ENCODE results near the gene IGFN1.

DNA sequence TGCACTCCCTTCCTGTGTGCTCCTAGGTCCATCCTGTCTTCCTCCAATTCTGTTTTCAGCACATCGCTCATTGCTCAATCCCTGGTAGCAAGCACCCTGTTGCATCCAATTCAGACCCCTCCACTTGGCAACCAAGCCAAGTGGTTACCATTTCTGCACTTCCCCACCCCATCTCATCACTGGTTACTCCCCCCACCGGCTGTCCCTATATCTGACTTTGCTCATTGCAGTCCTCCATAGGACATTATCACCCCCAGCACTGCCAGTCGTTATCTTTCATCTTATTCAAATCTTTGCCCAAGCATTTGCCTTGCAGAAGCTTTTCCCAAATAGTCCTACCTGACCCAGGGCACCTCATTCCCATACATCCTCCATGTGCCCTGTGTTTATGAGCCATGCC is 34.3 kb upstream of the IGFN1 start:
- TF ChIP-seq HNF4G (IDR thresholded peaks at IDR 0.05) = no peak
- TF ChIP-seq, protein P1, sequence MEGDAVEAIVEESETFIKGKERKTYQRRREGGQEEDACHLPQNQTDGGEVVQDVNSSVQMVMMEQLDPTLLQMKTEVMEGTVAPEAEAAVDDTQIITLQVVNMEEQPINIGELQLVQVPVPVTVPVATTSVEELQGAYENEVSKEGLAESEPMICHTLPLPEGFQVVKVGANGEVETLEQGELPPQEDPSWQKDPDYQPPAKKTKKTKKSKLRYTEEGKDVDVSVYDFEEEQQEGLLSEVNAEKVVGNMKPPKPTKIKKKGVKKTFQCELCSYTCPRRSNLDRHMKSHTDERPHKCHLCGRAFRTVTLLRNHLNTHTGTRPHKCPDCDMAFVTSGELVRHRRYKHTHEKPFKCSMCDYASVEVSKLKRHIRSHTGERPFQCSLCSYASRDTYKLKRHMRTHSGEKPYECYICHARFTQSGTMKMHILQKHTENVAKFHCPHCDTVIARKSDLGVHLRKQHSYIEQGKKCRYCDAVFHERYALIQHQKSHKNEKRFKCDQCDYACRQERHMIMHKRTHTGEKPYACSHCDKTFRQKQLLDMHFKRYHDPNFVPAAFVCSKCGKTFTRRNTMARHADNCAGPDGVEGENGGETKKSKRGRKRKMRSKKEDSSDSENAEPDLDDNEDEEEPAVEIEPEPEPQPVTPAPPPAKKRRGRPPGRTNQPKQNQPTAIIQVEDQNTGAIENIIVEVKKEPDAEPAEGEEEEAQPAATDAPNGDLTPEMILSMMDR (IDR thresholded peaks at IDR 0.05; ENCODE audit: low read depth, low read length, missing input control) = no peak
- TF ChIP-seq TAF1 (conservative IDR thresholded peaks at IDR 0.05) = no peak
- no peak for TF ChIP-seq GABPA (IDR thresholded peaks at IDR 0.05 in 1 of 2, conservative IDR thresholded peaks at IDR 0.05 in 1 of 2)
- no peak for TF ChIP-seq SP1 (IDR thresholded peaks at IDR 0.05)
- TF ChIP-seq EGR1 (IDR thresholded peaks at IDR 0.05; ENCODE audit: low read depth in 2 of 2) = no peak
- no peak for TF ChIP-seq FOXA2 (IDR thresholded peaks at IDR 0.05)
- no peak for TF ChIP-seq YY1 (IDR thresholded peaks at IDR 0.05)
- no peak for TF ChIP-seq JUND (IDR thresholded peaks at IDR 0.05)
- TF ChIP-seq RAD21 (IDR thresholded peaks at IDR 0.05) = no peak
- TF ChIP-seq, protein P2, sequence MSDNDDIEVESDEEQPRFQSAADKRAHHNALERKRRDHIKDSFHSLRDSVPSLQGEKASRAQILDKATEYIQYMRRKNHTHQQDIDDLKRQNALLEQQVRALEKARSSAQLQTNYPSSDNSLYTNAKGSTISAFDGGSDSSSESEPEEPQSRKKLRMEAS (IDR thresholded peaks at IDR 0.05) = no peak
- no peak for TF ChIP-seq REST (IDR thresholded peaks at IDR 0.05)
